HepG2 (cell line): ENCODE data around the gene GRHL1. TPM values are rescaled to one million over a fixed set of nuclear protein-coding genes. Genes with fewer than 3 reads are reported as not detected.

Experiments used
- AGO2 ChIP-seq: fragments of 200-400 bp; formaldehyde crosslinking; optimal IDR thresholded peaks from 2 replicates; pipeline ENCODE3; 2017; ENCODE audit warnings: mild to moderate bottlenecking, low read depth, low read length, moderate library complexity
- HDAC1 ChIP-seq: sonication (generic); formaldehyde crosslinking; IDR thresholded peaks from 2 replicates; pipeline ENCODE4 v1.5.1; 2020; ENCODE audit warnings: mild to moderate bottlenecking, missing genetic modification reagents
- MEIS2 ChIP-seq: sonication (generic); formaldehyde crosslinking; IDR thresholded peaks from 2 replicates; pipeline ENCODE4 v1.9.0; 2021; ENCODE audit warnings: mild to moderate bottlenecking, missing genetic modification reagents
- MTA1 ChIP-seq: sonication (generic); formaldehyde crosslinking; IDR thresholded peaks from 2 replicates; pipeline ENCODE4 v1.4.0; 2020; ENCODE audit warnings: missing genetic modification reagents, mild to moderate bottlenecking, borderline replicate concordance
- MYPOP ChIP-seq: sonication (generic); formaldehyde crosslinking; IDR thresholded peaks from 2 replicates; pipeline ENCODE4 v1.8.1; 2023; ENCODE audit warnings: mild to moderate bottlenecking, moderate library complexity, missing genetic modification reagents
- POGK ChIP-seq: sonication (generic); formaldehyde crosslinking; conservative IDR thresholded peaks from 2 replicates; pipeline ENCODE4 v1.8.0; 2022; ENCODE audit warnings: mild to moderate bottlenecking, moderate library complexity, missing genetic modification reagents
- ZBED4 ChIP-seq: sonication (generic); formaldehyde crosslinking; IDR thresholded peaks from 2 replicates; pipeline ENCODE4 v1.4.0; 2020; ENCODE audit warnings: missing genetic modification reagents, borderline replicate concordance
- ZBTB3 ChIP-seq: sonication (generic); formaldehyde crosslinking; IDR thresholded peaks from 2 replicates; pipeline ENCODE4 v1.4.0; 2020; ENCODE audit warnings: low read depth, mild to moderate bottlenecking, moderate library complexity, missing genetic modification reagents, borderline replicate concordance
- ZNF281 ChIP-seq: sonication (generic); formaldehyde crosslinking; IDR thresholded peaks from 2 replicates; pipeline ENCODE4 v1.4.0; 2020; ENCODE audit warnings: missing genetic modification reagents, borderline replicate concordance
- ZNF850 ChIP-seq: sonication (generic); formaldehyde crosslinking; conservative IDR thresholded peaks from 2 replicates; pipeline ENCODE4 v1.9.0; 2021; ENCODE audit warnings: mild to moderate bottlenecking, missing genetic modification reagents
- ZSCAN20 ChIP-seq: sonication (generic); formaldehyde crosslinking; IDR thresholded peaks from 2 replicates; pipeline ENCODE4 v1.4.0; 2020; ENCODE audit warnings: missing genetic modification reagents, mild to moderate bottlenecking, borderline replicate concordance
- polyA plus RNA-seq, 8 experiments: library from polyadenylated mRNA; depleted of rRNA in 3 of 8; stranded (reverse) in 7 of 8; unstranded in 1 of 8; fragments of >200 nt; fragmentation: Illumina TruSeq in 4 of 8; extraction: Trizol in 4 of 8; gene quantifications; 2 replicates each; pipeline versions ENCODE4 v1.2.1 to v1.2.3, GENCODE V29; 2011 to 2016; ENCODE audit warnings: low read depth in 4 of 8, missing spikeins in 1 of 8, mixed read lengths in 1 of 8; ENCODE audit not compliant: insufficient read depth in 1 of 8
- total RNA-seq, 5 experiments: library from RNA; depleted of rRNA; stranded (reverse); fragments of >200 nt; fragmentation: Illumina TruSeq; extraction: Trizol; gene quantifications; 2 replicates each; pipeline ENCODE4 v1.2.3, GENCODE V29; 2016; ENCODE audit warnings: low read depth in 1 of 5

GRHL1 gene
- total and polyA plus RNA-seq, 2 of the 13 experiments (the other 11 are each of a cell fraction or from before 2014, with no cell fraction given), result 9.3 to 12.0 TPM

GRCh38 chr2:9951522-9952285 lies at the start of gene GRHL1 (continued):
- TF ChIP-seq ZBTB3 (CRISPR knock-in tag) (0 out of 2 replicates have a peak, but pooled peaks have one; percentile 41), MEIS2 (peak; percentile 35; the same call in 1 of the 2 replicates), MYPOP (CRISPR knock-in tag) (peak; percentile 69; the same call in 1 of the 2 replicates), POGK (CRISPR knock-in tag) (peak; percentile 63; the same call in 1 of the 2 replicates), MTA1 (CRISPR knock-in tag) (no peak), ZBED4 (CRISPR knock-in tag) (peak; percentile 93), ZNF281 (0 out of 2 replicates have a peak, but pooled peaks have one; percentile 16), HDAC1 (CRISPR knock-in tag) (peak; percentile 39; the same call in 1 of the 2 replicates), ZNF850 (no peak), ZSCAN20 (peak; percentile 89; the same call in 1 of the 2 replicates), AGO2 (peak; percentile 55)
